MG63 (cell line): Measurements from ENCODE around the gene AGAP1. TPM values are rescaled to one million over a fixed set of nuclear protein-coding genes. Genes with fewer than 3 reads are reported as not detected.
A peak's percentile ranks its signal among the peaks of the same experiment; 100 is the strongest.

Experiments
- DNase-seq: peaks from one replicate; pipeline ENCODE4 v3.0.0-alpha.2; 2020
- H3K27me3 ChIP-seq: fragments of 250-450 bp; sonication (Bioruptor Pico); 2 replicates; pipeline ENCODE4 v1.5.1; 2020; ENCODE audit warnings: mild to moderate bottlenecking, moderate library complexity
- H3K36me3 ChIP-seq: fragments of 250-450 bp; sonication (Bioruptor Pico); 2 replicates; pipeline ENCODE4 v1.5.1; 2020; ENCODE audit warnings: mild to moderate bottlenecking, moderate library complexity
- H3K4me3 ChIP-seq: fragments of 250-450 bp; sonication (Bioruptor Pico); 2 replicates; pipeline ENCODE4 v1.5.1; 2020; ENCODE audit warnings: mild to moderate bottlenecking, moderate library complexity
- H3K9me3 ChIP-seq: fragments of 250-450 bp; sonication (Bioruptor Pico); 2 replicates; pipeline ENCODE4 v1.5.1; 2020; ENCODE audit warnings: mild to moderate bottlenecking, moderate library complexity
- total RNA-seq: library from RNA; depleted of rRNA; stranded (reverse); fragments of >200 nt; shearing (Covaris generic); gene quantifications from 2 replicates; pipeline ENCODE4 v1.2.3, GENCODE V29; 2014; ENCODE audit warnings: low replicate concordance

AGAP1 gene
- total RNA-seq, 1 experiment from 2014 or later, result 8.8 TPM

GRCh38 chr2:235811446-235812184 lies 317.8 kb downstream of the AGAP1 start:
- no peaks in the 10 kb centered on the region for H3K9me3 ChIP-seq
- DNase-seq, result no peak
- no peak overlapping the region for H3K4me3 ChIP-seq
- no peaks in the 10 kb centered on the region for H3K36me3 ChIP-seq
- H3K27me3 ChIP-seq, result no peaks in the 10 kb centered on the region

GRCh38 chr2:235812185-235812665 lies 318.4 kb downstream of the AGAP1 start:
- Histone ChIP-seq H3K4me3 (no peak overlapping the region), H3K36me3 (no peaks in the 10 kb centered on the region), H3K9me3 (no peaks in the 10 kb centered on the region), H3K27me3 (no peaks in the 10 kb centered on the region)
- no peak for DNase-seq

GRCh38 chr2:235813398-235813797 lies 319.6 kb downstream of the AGAP1 start:
- Histone ChIP-seq H3K36me3 (no peaks in the 10 kb centered on the region), H3K9me3 (no peaks in the 10 kb centered on the region), H3K27me3 (no peaks in the 10 kb centered on the region), H3K4me3 (no peak overlapping the region)
- DNase-seq, result no peak

- no peak overlapping the region for H3K4me3 ChIP-seq
- DNase-seq, result no peak
- H3K27me3 ChIP-seq, result no peaks in the 10 kb centered on the region
- H3K9me3 ChIP-seq, result no peaks in the 10 kb centered on the region
- H3K36me3 ChIP-seq, result no peaks in the 10 kb centered on the region
Measured at GRCh38 chr2:235820571-235820970, 326.7 kb downstream of the AGAP1 start.

GRCh38 chr2:235824331-235824730 lies 330.5 kb downstream of the AGAP1 start:
- no peaks in the 10 kb centered on the region for H3K36me3 ChIP-seq
- no peak for DNase-seq
- no peaks in the 10 kb centered on the region for H3K9me3 ChIP-seq
- H3K4me3 ChIP-seq, result no peak overlapping the region
- no peaks in the 10 kb centered on the region for H3K27me3 ChIP-seq

GRCh38 chr2:235825946-235826345 lies 332.1 kb downstream of the AGAP1 start:
- H3K27me3 ChIP-seq, result no peaks in the 10 kb centered on the region
- no peak for DNase-seq
- H3K4me3 ChIP-seq, result no peak overlapping the region
- no peaks in the 10 kb centered on the region for H3K9me3 ChIP-seq
- H3K36me3 ChIP-seq, result no peaks in the 10 kb centered on the region

- H3K36me3 ChIP-seq, result no peaks in the 10 kb centered on the region
- no peak for DNase-seq
- H3K27me3 ChIP-seq, result no peaks in the 10 kb centered on the region
Measured at GRCh38 chr2:235826826-235827225, 333.0 kb downstream of the AGAP1 start.

GRCh38 chr2:235827585-235827992 lies 333.7 kb downstream of the AGAP1 start:
- no peaks in the 10 kb centered on the region for H3K9me3 ChIP-seq
- DNase-seq, result peak; percentile 60
- H3K27me3 ChIP-seq, result no peaks in the 10 kb centered on the region
- H3K4me3 ChIP-seq, result no peak overlapping the region
- H3K36me3 ChIP-seq, result no peaks in the 10 kb centered on the region

More at GRCh38 chr2:235826826-235827225, 333.0 kb downstream of the AGAP1 start:
- Histone ChIP-seq H3K4me3 (no peak overlapping the region), H3K9me3 (no peaks in the 10 kb centered on the region)

- Histone ChIP-seq H3K27me3 (no peaks in the 10 kb centered on the region), H3K9me3 (no peaks in the 10 kb centered on the region), H3K36me3 (no peaks in the 10 kb centered on the region), H3K4me3 (no peak overlapping the region)
- DNase-seq, result no peak
Measured at GRCh38 chr2:235829726-235830125, 335.9 kb downstream of the AGAP1 start.

- no peak for DNase-seq
- Histone ChIP-seq H3K4me3 (no peak overlapping the region), H3K27me3 (no peaks in the 10 kb centered on the region), H3K9me3 (no peaks in the 10 kb centered on the region), H3K36me3 (no peaks in the 10 kb centered on the region)
Measured at GRCh38 chr2:235831755-235832154, 337.9 kb downstream of the AGAP1 start.

GRCh38 chr2:235832941-235833340 lies 339.1 kb downstream of the AGAP1 start:
- Histone ChIP-seq H3K4me3 (no peak overlapping the region), H3K36me3 (no peaks in the 10 kb centered on the region), H3K9me3 (no peaks in the 10 kb centered on the region), H3K27me3 (no peaks in the 10 kb centered on the region)
- DNase-seq, result no peak

- Histone ChIP-seq H3K27me3 (no peaks in the 10 kb centered on the region), H3K36me3 (no peaks in the 10 kb centered on the region), H3K4me3 (no peak overlapping the region), H3K9me3 (no peaks in the 10 kb centered on the region)
- DNase-seq, result no peak
Measured at GRCh38 chr2:235833971-235834620, 340.3 kb downstream of the AGAP1 start.

- Histone ChIP-seq H3K9me3 (no peaks in the 10 kb centered on the region), H3K4me3 (no peak overlapping the region), H3K27me3 (no peaks in the 10 kb centered on the region), H3K36me3 (no peaks in the 10 kb centered on the region)
- DNase-seq, result no peak
Measured at GRCh38 chr2:235834781-235835180, 340.9 kb downstream of the AGAP1 start.

GRCh38 chr2:235835810-235836209 lies 342.0 kb downstream of the AGAP1 start:
- Histone ChIP-seq H3K4me3 (no peak overlapping the region), H3K27me3 (no peaks in the 10 kb centered on the region), H3K36me3 (no peaks in the 10 kb centered on the region), H3K9me3 (no peaks in the 10 kb centered on the region)
- DNase-seq, result no peak

- H3K4me3 ChIP-seq, result no peak overlapping the region
- no peaks in the 10 kb centered on the region for H3K36me3 ChIP-seq
- H3K27me3 ChIP-seq, result no peaks in the 10 kb centered on the region
- no peaks in the 10 kb centered on the region for H3K9me3 ChIP-seq
- DNase-seq, result no peak
Measured at GRCh38 chr2:235836491-235836911, 342.7 kb downstream of the AGAP1 start.

GRCh38 chr2:235839226-235839625 lies 345.4 kb downstream of the AGAP1 start:
- no peak for DNase-seq
- Histone ChIP-seq H3K27me3 (no peaks in the 10 kb centered on the region), H3K4me3 (no peak overlapping the region), H3K36me3 (no peaks in the 10 kb centered on the region), H3K9me3 (no peaks in the 10 kb centered on the region)

GRCh38 chr2:235839974-235840373 lies 346.1 kb downstream of the AGAP1 start:
- no peak for DNase-seq

GRCh38 chr2:235841863-235842262 lies 348.0 kb downstream of the AGAP1 start:
- Histone ChIP-seq H3K36me3 (no peaks in the 10 kb centered on the region), H3K27me3 (no peaks in the 10 kb centered on the region), H3K4me3 (no peak overlapping the region), H3K9me3 (no peaks in the 10 kb centered on the region)
- no peak for DNase-seq

More at GRCh38 chr2:235839974-235840373, 346.1 kb downstream of the AGAP1 start:
- no peaks in the 10 kb centered on the region for H3K36me3 ChIP-seq
- H3K4me3 ChIP-seq, result no peak overlapping the region
- no peaks in the 10 kb centered on the region for H3K27me3 ChIP-seq
- H3K9me3 ChIP-seq, result no peaks in the 10 kb centered on the region
